K562 (cell line): Measurements from ENCODE around the gene DBP. TPM values are rescaled to one million over a fixed set of nuclear protein-coding genes. Genes with fewer than 3 reads are reported as not detected.

ENCODE experiments used
- BCLAF1 ChIP-seq, 2 experiments: fragments of 450-650 bp in 1 of 2; IDR thresholded peaks; 2 replicates each; pipeline ENCODE4 v1.6.1; 2011 to 2017; ENCODE audit warnings: low read depth in 2 of 2, antibody characterized with exemption in 1 of 2, borderline replicate concordance in 1 of 2, low read length in 1 of 2, mild to moderate bottlenecking in 1 of 2, mixed read lengths in 1 of 2; ENCODE audit not compliant: control insufficient read depth in 1 of 2
- CC2D1A ChIP-seq: fragments of 450-650 bp; IDR thresholded peaks from 2 replicates; pipeline ENCODE4 v1.6.1; 2017; ENCODE audit warnings: mild to moderate bottlenecking
- CHD1 ChIP-seq: fragments of 200-600 bp; sonication (generic); IDR thresholded peaks from one replicate; pipeline ENCODE4 v1.6.1; 2012; ENCODE audit warnings: mild to moderate bottlenecking, moderate library complexity, low read length, inconsistent platforms
- HDAC8 ChIP-seq: fragments of 450-650 bp; IDR thresholded peaks from 2 replicates; pipeline ENCODE4 v1.6.1; 2016; ENCODE audit warnings: mild to moderate bottlenecking, missing genetic modification characterization, moderate library complexity, missing compliant biosample characterization
- IRF1 ChIP-seq: sonication (generic); formaldehyde crosslinking; IDR thresholded peaks from 2 replicates; pipeline ENCODE4 v1.8.0; 2022; ENCODE audit warnings: missing genetic modification reagents, mild to moderate bottlenecking, borderline replicate concordance
- JUNB ChIP-seq: fragments of 450-650 bp; formaldehyde crosslinking; conservative IDR thresholded peaks from 2 replicates; pipeline ENCODE4 v1.4.0; 2020; ENCODE audit warnings: mild to moderate bottlenecking
- NEUROD1 ChIP-seq: fragments of 150-350 bp; IDR thresholded peaks from 2 replicates; pipeline ENCODE4 v1.6.1; 2014; ENCODE audit warnings: borderline replicate concordance, low read length, low read depth; ENCODE audit not compliant: partially characterized antibody
- NFE2L1 ChIP-seq: fragments of 450-650 bp; IDR thresholded peaks from 2 replicates; pipeline ENCODE4 v1.6.1; 2016; ENCODE audit warnings: missing genetic modification characterization, low read depth, mild to moderate bottlenecking, missing compliant biosample characterization, moderate library complexity, borderline replicate concordance
- NFIX ChIP-seq: fragments of 250-450 bp; sonication (Bioruptor Pico); IDR thresholded peaks from 2 replicates; pipeline ENCODE4 v1.4.0; 2020; ENCODE audit warnings: low read depth, mild to moderate bottlenecking, moderate library complexity
- NUFIP1 ChIP-seq: fragments of 450-650 bp; IDR thresholded peaks from 2 replicates; pipeline ENCODE4 v1.6.1; 2018; ENCODE audit not compliant: partially characterized antibody
- RREB1 ChIP-seq: fragments of 250-450 bp; sonication (Bioruptor Pico); IDR thresholded peaks from 2 replicates; pipeline ENCODE4 v1.4.0; 2020
- SETDB1 ChIP-seq: IDR thresholded peaks from one replicate; pipeline ENCODE4 v1.6.1; 2012; ENCODE audit warnings: low read length, control low read depth, inconsistent platforms
- TBP ChIP-seq: optimal IDR thresholded peaks from 2 replicates; pipeline ENCODE3; 2011; ENCODE audit warnings: low read depth, low read length, improper control_type of control experiment
- WHSC1 ChIP-seq: IDR thresholded peaks from one replicate; pipeline ENCODE4 v1.6.1; 2012; ENCODE audit warnings: low read length, control low read depth, inconsistent platforms
- ZC3H11A ChIP-seq: IDR thresholded peaks from 2 replicates; pipeline ENCODE4 v1.6.1; 2012; ENCODE audit warnings: low read depth, low read length, improper control_type of control experiment
- ZKSCAN1 ChIP-seq: fragments of 150-350 bp; IDR thresholded peaks from 2 replicates; pipeline ENCODE4 v1.6.1; 2016; ENCODE audit warnings: low read depth, low read length
- ZNF12 ChIP-seq: sonication (generic); formaldehyde crosslinking; IDR thresholded peaks from 2 replicates; pipeline ENCODE4 v1.4.0; 2020; ENCODE audit warnings: mild to moderate bottlenecking, missing genetic modification reagents
- polyA plus RNA-seq, 8 experiments: library from polyadenylated mRNA; depleted of rRNA in 4 of 8; stranded (reverse) in 5 of 8; unstranded in 3 of 8; fragments of >200 nt; fragmentation: Nextera tagmentation in 2 of 8; fragmentation: Illumina TruSeq in 1 of 8; extraction: Ambion mirVana in 2 of 8; extraction: Trizol in 1 of 8; gene quantifications; 2 replicates each; pipeline versions ENCODE4 v1.2.1 to v1.2.3, GENCODE V29; 2011 to 2014; ENCODE audit warnings: inconsistent platforms in 1 of 8, missing spikeins in 1 of 8
- total RNA-seq, 7 experiments: library from RNA; depleted of rRNA in 6 of 7; stranded (reverse); fragments of >200 nt in 6 of 7; fragmentation: Illumina TruSeq in 2 of 7; extraction: Trizol in 2 of 7; gene quantifications; 2 replicates each; pipeline versions ENCODE4 v1.2.1 to v1.2.3, GENCODE V29; 2011 to 2021; ENCODE audit warnings: low replicate concordance in 1 of 7

Gene DBP
- total and polyA plus RNA-seq, 9 of the 15 experiments (the other 6 are each of a cell fraction or from before 2014, with no cell fraction given), result 0.25 to 5.5 (median 1.8) TPM

GRCh38 chr19:48588670-48589401 is 48.3 kb downstream of the DBP start (continued):
- peak; percentile 92 for TF ChIP-seq CC2D1A
- no peak for TF ChIP-seq NUFIP1
- no peak for TF ChIP-seq ZKSCAN1
- TF ChIP-seq WHSC1, result no peak
- no peak for TF ChIP-seq ZC3H11A
- TF ChIP-seq NEUROD1, result peak; percentile 17
- TF ChIP-seq BCLAF1 (IDR thresholded peaks at IDR 0.05; ENCODE audit: borderline replicate concordance in 1 of 2, control insufficient read depth in 1 of 2, low read depth in 2 of 2, low read length in 1 of 2), result 0 out of 4 replicates have a peak, but pooled peaks have one; percentile 45 to 69
- no peak for TF ChIP-seq SETDB1
- no peak for TF ChIP-seq HDAC8 (tag)
- no peak for TF ChIP-seq IRF1 (CRISPR knock-in tag)
- TF ChIP-seq ZNF12, result no peak; the same call in 1 of the 2 replicates
- no peak for TF ChIP-seq RREB1 (CRISPR knock-in tag)
- no peak for TF ChIP-seq NFE2L1 (tag)
- TF ChIP-seq NFIX (CRISPR knock-in tag), result no peak
- TF ChIP-seq JUNB (CRISPR knock-in tag), result no peak
- no peak for TF ChIP-seq CHD1
- TF ChIP-seq TBP, result no peak
